Measurements from ENCODE around the gene CDK6. TPM values are rescaled to one million over a fixed set of nuclear protein-coding genes. Genes with fewer than 3 reads are reported as not detected.

Gene CDK6
- total RNA-seq, 1 experiment from 2014 or later: 41.4 TPM

DNA sequence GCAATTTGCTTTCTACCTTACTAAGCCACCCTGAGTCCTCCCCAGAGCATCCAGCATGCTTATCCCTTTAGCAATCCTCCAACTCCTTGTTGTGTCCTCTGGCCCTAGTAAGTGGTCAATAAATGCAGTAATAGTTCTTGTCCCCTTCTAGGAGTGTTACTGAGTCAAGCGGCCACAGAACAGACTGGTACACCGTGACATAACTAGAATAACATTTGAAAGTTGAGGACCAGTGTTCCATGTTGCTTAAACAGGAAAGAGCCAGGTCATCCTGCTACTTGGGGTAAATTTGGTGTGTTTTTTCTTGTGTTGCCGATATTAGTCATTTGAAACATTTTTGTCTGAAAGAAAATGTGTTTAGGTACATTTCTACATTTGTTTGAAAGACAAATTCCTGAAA, 4.8 kb upstream of the CDK6 start:
- Histone ChIP-seq H3K9ac (ENCODE audit: low read length) (no peak overlapping the region), H3K4me2 (ENCODE audit: low read length) (no peak overlapping the region), H3K79me2 (ENCODE audit: insufficient read depth, low read length) (no peaks in the 10 kb centered on the region), H4K20me1 (ENCODE audit: insufficient read depth) (no peaks in the 10 kb centered on the region), H3K4me3 (replicated peaks in 1 of 2; ENCODE audit: low read depth in 1 of 2, low read length in 2 of 2) (no peak overlapping the region), H3K36me3 (ENCODE audit: control insufficient read depth in 1 of 2, insufficient read depth in 2 of 2, low read length in 2 of 2) (no peaks in the 10 kb centered on the region), H2AFZ (ENCODE audit: low read depth, low read length, poor library complexity, severe bottlenecking) (no peak overlapping the region), H3K9me3 (ENCODE audit: control insufficient read depth in 1 of 2, insufficient read depth in 1 of 2, low read depth in 1 of 2, low read length in 2 of 2) (no peaks in the 10 kb centered on the region), H3K27me3 (ENCODE audit: insufficient read depth, low read length) (no peaks in the 10 kb centered on the region), H3K27ac (ENCODE audit: low read depth, low read length) (no peak overlapping the region), H3K9me2 (ENCODE audit: insufficient read depth) (no peaks in the 10 kb centered on the region), H3K4me1 (ENCODE audit: control insufficient read depth in 1 of 2, insufficient read depth in 2 of 2, low read length in 2 of 2) (peaks cover 0 to 10% of the 10 kb centered on the region in 2 experiments; a peak in 3 of 4 replicates)
- ChIA-PET POLR2A (no interaction called here), CTCF (no interaction called here), RAD21 (ENCODE audit: low non-redundant PET in 1 of 2, low total read pairs in 2 of 2, uncharacterized antibody in 2 of 2, unreplicated experiment in 2 of 2) (no interaction called here)
- intact Hi-C loops (cut with micrococcal nuclease): no loop called here
- DNase-seq (ENCODE audit: low read depth, low spot score) (no peak), ATAC-seq (no peak)
- BruUV-seq (replicated peaks): no TSS peak
- TF ChIP-seq, protein P1, sequence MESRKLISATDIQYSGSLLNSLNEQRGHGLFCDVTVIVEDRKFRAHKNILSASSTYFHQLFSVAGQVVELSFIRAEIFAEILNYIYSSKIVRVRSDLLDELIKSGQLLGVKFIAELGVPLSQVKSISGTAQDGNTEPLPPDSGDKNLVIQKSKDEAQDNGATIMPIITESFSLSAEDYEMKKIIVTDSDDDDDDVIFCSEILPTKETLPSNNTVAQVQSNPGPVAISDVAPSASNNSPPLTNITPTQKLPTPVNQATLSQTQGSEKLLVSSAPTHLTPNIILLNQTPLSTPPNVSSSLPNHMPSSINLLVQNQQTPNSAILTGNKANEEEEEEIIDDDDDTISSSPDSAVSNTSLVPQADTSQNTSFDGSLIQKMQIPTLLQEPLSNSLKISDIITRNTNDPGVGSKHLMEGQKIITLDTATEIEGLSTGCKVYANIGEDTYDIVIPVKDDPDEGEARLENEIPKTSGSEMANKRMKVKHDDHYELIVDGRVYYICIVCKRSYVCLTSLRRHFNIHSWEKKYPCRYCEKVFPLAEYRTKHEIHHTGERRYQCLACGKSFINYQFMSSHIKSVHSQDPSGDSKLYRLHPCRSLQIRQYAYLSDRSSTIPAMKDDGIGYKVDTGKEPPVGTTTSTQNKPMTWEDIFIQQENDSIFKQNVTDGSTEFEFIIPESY (IDR thresholded peaks at IDR 0.05; ENCODE audit: extremely low read depth, insufficient replicate concordance, low read length): no peak
- TF ChIP-seq SRF (IDR thresholded peaks at IDR 0.05; ENCODE audit: low read depth): no peak
- TF ChIP-seq CEBPB (IDR thresholded peaks at IDR 0.05; ENCODE audit: low read depth): no peak
- no peak for TF ChIP-seq ELF1 (IDR thresholded peaks at IDR 0.05; ENCODE audit: borderline replicate concordance, low read depth)
- no peak for TF ChIP-seq POLR2AphosphoS5 (IDR thresholded peaks at IDR 0.05; ENCODE audit: low read depth, low read length)
- TF ChIP-seq ZNF274 (IDR thresholded peaks at IDR 0.05; ENCODE audit: low read depth, low read length): no peak
- TF ChIP-seq, protein P2, sequence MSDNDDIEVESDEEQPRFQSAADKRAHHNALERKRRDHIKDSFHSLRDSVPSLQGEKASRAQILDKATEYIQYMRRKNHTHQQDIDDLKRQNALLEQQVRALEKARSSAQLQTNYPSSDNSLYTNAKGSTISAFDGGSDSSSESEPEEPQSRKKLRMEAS (IDR thresholded peaks at IDR 0.05): no peak
- no peak for TF ChIP-seq EZH2 (IDR thresholded peaks at IDR 0.05)
- TF ChIP-seq, protein P3, sequence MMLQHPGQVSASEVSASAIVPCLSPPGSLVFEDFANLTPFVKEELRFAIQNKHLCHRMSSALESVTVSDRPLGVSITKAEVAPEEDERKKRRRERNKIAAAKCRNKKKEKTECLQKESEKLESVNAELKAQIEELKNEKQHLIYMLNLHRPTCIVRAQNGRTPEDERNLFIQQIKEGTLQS (IDR thresholded peaks at IDR 0.05): no peak
- no peak for TF ChIP-seq EGR1 (IDR thresholded peaks at IDR 0.05; ENCODE audit: low read depth)
- no peak for TF ChIP-seq ZFX (IDR thresholded peaks at IDR 0.05)
- TF ChIP-seq JUND (IDR thresholded peaks at IDR 0.05): no peak

Data from HCT116 (cell line).